Measurements from ENCODE around the gene FAM180B. TPM values are rescaled to one million over a fixed set of nuclear protein-coding genes. Genes with fewer than 3 reads are reported as not detected.
A peak's percentile ranks its signal among the peaks of the same experiment; 100 is the strongest.

Gene FAM180B
- total RNA-seq, 1 experiment from 2014 or later, result 0.28 TPM

DNA sequence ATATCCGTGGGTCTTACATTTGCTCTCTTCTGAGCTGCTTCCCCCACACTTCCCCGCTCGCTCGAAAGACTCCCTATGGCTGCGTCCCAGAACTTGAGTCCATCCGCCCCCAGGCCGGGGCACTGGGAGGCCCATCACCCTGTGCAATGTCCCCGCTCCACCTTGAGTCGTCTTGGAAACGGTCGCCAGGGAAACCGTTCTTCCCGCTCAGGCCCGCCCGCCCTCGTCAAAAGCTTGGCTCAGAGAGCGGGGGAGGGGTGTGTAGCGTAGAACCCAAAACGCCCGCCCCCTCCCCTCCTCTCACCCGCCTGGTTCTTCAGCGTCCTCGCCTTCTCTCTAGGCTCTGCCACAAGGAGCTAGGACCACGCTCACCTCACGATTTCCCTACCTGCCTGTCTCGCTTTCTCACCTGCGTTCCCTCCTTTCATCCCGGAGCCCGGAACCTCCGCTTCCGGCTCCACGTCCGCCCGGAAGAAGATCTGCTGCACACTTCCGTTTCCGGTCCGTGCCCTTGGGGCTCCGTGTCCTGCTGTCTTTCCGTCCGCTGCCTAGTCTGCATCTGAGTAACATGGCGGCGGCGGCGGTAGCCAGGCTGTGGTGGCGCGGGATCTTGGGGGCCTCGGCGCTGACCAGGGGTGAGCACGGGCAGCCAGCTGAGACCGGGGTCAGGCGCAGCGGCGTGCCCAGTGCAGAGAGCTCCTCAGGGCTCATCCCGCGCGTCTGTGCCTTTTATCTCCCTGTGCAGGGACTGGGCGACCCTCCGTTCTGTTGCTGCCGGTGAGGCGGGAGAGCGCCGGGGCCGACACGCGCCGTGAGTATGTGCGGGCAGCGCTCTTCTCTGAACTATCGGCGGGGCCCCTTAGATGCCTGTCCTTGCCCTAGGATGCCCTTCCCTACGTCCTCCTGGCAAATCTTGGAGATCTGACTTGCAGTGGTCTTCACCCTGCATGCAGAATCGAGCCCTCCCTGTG is 7.7 kb upstream of the FAM180B start, which contains the start of the genes KBTBD4 and NDUFS3 (continued):
- TF ChIP-seq ZNF423 (CRISPR knock-in tag; IDR thresholded peaks at IDR 0.05), result no peak
- peak; percentile 56; the same call in 1 of the 2 replicates for TF ChIP-seq ATF1 (CRISPR knock-in tag; IDR thresholded peaks at IDR 0.05)
- TF ChIP-seq, protein P1, sequence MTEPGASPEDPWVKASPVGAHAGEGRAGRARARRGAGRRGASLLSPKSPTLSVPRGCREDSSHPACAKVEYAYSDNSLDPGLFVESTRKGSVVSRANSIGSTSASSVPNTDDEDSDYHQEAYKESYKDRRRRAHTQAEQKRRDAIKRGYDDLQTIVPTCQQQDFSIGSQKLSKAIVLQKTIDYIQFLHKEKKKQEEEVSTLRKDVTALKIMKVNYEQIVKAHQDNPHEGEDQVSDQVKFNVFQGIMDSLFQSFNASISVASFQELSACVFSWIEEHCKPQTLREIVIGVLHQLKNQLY (CRISPR knock-in tag; IDR thresholded peaks at IDR 0.05), result no peak
- peak; percentile 79; the same call in 1 of the 2 replicates for TF ChIP-seq CREM (CRISPR knock-in tag; IDR thresholded peaks at IDR 0.05)
- TF ChIP-seq ZNF396 (CRISPR knock-in tag; IDR thresholded peaks at IDR 0.05; ENCODE audit: borderline replicate concordance), result no peak
- no peak for TF ChIP-seq HMGA2 (CRISPR knock-in tag; IDR thresholded peaks at IDR 0.05)
- TF ChIP-seq, protein P2, sequence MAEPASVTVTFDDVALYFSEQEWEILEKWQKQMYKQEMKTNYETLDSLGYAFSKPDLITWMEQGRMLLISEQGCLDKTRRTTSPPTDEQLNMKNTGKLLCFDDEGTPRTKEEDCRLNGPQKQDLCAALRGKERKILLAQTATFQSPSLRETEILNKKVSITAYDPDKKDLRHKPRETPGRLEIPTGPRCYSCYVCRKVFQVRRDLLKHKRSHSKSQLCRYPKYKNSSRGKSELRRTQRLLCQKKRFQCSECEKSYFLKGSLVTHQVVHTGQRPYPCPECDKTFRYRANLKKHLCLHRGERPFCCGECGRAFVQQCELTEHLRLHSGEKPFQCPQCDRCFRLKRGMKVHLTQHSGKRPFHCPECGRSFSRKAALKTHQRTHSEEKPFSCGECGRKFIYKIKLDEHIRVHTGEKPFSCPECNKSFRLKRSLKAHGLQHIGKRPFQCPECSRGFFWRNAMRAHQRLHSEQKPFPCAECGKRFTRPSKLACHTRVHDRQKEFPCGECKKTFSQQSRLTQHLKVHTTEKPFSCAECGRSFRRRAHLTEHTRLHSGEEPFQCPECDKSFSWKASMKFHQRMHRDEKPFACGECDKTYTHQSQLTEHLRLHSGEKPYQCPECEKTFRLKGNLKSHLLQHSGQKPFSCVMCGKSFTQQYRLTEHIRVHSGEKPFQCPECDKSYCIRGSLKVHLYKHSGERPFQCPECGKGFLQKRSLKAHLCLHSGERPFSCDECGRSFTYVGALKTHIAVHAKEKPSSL (CRISPR knock-in tag; conservative IDR thresholded peaks at IDR 0.05), result no peak
- TF ChIP-seq ESRRA (CRISPR knock-in tag; IDR thresholded peaks at IDR 0.05; ENCODE audit: borderline replicate concordance), result peak; percentile 96
- peak; percentile 70; the same call in 1 of the 2 replicates for TF ChIP-seq NR2C2 (CRISPR knock-in tag; IDR thresholded peaks at IDR 0.05)
- 0 out of 2 replicates have a peak, but pooled peaks have one; percentile 56 for TF ChIP-seq TCF7 (CRISPR knock-in tag; IDR thresholded peaks at IDR 0.05; ENCODE audit: low read depth)
- TF ChIP-seq TEAD1 (CRISPR knock-in tag; IDR thresholded peaks at IDR 0.05), result peak; percentile 76; the same call in 1 of the 2 replicates
- TF ChIP-seq ZNF263 (CRISPR knock-in tag; IDR thresholded peaks at IDR 0.05; ENCODE audit: low read depth), result no peak
- TF ChIP-seq, protein P3, sequence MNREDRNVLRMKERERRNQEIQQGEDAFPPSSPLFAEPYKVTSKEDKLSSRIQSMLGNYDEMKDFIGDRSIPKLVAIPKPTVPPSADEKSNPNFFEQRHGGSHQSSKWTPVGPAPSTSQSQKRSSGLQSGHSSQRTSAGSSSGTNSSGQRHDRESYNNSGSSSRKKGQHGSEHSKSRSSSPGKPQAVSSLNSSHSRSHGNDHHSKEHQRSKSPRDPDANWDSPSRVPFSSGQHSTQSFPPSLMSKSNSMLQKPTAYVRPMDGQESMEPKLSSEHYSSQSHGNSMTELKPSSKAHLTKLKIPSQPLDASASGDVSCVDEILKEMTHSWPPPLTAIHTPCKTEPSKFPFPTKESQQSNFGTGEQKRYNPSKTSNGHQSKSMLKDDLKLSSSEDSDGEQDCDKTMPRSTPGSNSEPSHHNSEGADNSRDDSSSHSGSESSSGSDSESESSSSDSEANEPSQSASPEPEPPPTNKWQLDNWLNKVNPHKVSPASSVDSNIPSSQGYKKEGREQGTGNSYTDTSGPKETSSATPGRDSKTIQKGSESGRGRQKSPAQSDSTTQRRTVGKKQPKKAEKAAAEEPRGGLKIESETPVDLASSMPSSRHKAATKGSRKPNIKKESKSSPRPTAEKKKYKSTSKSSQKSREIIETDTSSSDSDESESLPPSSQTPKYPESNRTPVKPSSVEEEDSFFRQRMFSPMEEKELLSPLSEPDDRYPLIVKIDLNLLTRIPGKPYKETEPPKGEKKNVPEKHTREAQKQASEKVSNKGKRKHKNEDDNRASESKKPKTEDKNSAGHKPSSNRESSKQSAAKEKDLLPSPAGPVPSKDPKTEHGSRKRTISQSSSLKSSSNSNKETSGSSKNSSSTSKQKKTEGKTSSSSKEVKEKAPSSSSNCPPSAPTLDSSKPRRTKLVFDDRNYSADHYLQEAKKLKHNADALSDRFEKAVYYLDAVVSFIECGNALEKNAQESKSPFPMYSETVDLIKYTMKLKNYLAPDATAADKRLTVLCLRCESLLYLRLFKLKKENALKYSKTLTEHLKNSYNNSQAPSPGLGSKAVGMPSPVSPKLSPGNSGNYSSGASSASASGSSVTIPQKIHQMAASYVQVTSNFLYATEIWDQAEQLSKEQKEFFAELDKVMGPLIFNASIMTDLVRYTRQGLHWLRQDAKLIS (CRISPR knock-in tag; IDR thresholded peaks at IDR 0.05; ENCODE audit: borderline replicate concordance), result no peak
- no peak; the same call in 1 of the 2 replicates for TF ChIP-seq KAT7 (CRISPR knock-in tag; IDR thresholded peaks at IDR 0.05; ENCODE audit: borderline replicate concordance)
- TF ChIP-seq, protein P4, sequence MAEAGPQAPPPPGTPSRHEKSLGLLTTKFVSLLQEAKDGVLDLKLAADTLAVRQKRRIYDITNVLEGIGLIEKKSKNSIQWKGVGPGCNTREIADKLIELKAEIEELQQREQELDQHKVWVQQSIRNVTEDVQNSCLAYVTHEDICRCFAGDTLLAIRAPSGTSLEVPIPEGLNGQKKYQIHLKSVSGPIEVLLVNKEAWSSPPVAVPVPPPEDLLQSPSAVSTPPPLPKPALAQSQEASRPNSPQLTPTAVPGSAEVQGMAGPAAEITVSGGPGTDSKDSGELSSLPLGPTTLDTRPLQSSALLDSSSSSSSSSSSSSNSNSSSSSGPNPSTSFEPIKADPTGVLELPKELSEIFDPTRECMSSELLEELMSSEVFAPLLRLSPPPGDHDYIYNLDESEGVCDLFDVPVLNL (CRISPR knock-in tag; IDR thresholded peaks at IDR 0.05; ENCODE audit: borderline replicate concordance, low read depth), result no peak
- TF ChIP-seq JUN (CRISPR knock-in tag; IDR thresholded peaks at IDR 0.05), result peak; percentile 25; the same call in 1 of the 2 replicates
- TF ChIP-seq GRHL2 (CRISPR knock-in tag; IDR thresholded peaks at IDR 0.05; ENCODE audit: insufficient replicate concordance, severe bottlenecking), result no peak
- TF ChIP-seq, protein P5, sequence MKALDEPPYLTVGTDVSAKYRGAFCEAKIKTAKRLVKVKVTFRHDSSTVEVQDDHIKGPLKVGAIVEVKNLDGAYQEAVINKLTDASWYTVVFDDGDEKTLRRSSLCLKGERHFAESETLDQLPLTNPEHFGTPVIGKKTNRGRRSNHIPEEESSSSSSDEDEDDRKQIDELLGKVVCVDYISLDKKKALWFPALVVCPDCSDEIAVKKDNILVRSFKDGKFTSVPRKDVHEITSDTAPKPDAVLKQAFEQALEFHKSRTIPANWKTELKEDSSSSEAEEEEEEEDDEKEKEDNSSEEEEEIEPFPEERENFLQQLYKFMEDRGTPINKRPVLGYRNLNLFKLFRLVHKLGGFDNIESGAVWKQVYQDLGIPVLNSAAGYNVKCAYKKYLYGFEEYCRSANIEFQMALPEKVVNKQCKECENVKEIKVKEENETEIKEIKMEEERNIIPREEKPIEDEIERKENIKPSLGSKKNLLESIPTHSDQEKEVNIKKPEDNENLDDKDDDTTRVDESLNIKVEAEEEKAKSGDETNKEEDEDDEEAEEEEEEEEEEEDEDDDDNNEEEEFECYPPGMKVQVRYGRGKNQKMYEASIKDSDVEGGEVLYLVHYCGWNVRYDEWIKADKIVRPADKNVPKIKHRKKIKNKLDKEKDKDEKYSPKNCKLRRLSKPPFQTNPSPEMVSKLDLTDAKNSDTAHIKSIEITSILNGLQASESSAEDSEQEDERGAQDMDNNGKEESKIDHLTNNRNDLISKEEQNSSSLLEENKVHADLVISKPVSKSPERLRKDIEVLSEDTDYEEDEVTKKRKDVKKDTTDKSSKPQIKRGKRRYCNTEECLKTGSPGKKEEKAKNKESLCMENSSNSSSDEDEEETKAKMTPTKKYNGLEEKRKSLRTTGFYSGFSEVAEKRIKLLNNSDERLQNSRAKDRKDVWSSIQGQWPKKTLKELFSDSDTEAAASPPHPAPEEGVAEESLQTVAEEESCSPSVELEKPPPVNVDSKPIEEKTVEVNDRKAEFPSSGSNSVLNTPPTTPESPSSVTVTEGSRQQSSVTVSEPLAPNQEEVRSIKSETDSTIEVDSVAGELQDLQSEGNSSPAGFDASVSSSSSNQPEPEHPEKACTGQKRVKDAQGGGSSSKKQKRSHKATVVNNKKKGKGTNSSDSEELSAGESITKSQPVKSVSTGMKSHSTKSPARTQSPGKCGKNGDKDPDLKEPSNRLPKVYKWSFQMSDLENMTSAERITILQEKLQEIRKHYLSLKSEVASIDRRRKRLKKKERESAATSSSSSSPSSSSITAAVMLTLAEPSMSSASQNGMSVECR (CRISPR knock-in tag; IDR thresholded peaks at IDR 0.05; ENCODE audit: borderline replicate concordance), result peak; percentile 90
- TF ChIP-seq RORB (CRISPR knock-in tag; IDR thresholded peaks at IDR 0.05), result no peak
- TF ChIP-seq, protein P6, sequence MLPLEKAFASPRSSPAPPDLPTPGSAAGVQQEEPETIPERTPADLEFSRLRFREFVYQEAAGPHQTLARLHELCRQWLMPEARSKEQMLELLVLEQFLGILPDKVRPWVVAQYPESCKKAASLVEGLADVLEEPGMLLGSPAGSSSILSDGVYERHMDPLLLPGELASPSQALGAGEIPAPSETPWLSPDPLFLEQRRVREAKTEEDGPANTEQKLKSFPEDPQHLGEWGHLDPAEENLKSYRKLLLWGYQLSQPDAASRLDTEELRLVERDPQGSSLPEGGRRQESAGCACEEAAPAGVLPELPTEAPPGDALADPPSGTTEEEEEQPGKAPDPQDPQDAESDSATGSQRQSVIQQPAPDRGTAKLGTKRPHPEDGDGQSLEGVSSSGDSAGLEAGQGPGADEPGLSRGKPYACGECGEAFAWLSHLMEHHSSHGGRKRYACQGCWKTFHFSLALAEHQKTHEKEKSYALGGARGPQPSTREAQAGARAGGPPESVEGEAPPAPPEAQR (CRISPR knock-in tag; IDR thresholded peaks at IDR 0.05), result no peak
- TF ChIP-seq, protein P7, sequence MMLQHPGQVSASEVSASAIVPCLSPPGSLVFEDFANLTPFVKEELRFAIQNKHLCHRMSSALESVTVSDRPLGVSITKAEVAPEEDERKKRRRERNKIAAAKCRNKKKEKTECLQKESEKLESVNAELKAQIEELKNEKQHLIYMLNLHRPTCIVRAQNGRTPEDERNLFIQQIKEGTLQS (CRISPR knock-in tag; conservative IDR thresholded peaks at IDR 0.05), result no peak
- TF ChIP-seq, protein P8, sequence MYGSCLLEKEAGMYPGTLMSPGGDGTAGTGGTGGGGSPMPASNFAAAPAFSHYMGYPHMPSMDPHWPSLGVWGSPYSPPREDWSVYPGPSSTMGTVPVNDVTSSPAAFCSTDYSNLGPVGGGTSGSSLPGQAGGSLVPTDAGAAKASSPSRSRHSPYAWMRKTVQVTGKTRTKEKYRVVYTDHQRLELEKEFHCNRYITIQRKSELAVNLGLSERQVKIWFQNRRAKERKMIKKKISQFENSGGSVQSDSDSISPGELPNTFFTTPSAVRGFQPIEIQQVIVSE (CRISPR knock-in tag; IDR thresholded peaks at IDR 0.05; ENCODE audit: borderline replicate concordance), result no peak

Data from WTC11 (cell line).